ENCODE measurements around the gene STUB1. TPM values are rescaled to one million over a fixed set of nuclear protein-coding genes. Genes with fewer than 3 reads are reported as not detected.

Gene STUB1
- total RNA-seq, 1 experiment from 2014 or later, result 145 TPM

GRCh38 chr16:660459-661183, 19.6 kb upstream of the STUB1 start:
- peak; percentile 82 for DNase-seq (ENCODE audit: low spot score)
- in situ Hi-C loops (cut with HindIII; ENCODE audit: low sequenced_read_pairs), result no loop called here

DNA sequence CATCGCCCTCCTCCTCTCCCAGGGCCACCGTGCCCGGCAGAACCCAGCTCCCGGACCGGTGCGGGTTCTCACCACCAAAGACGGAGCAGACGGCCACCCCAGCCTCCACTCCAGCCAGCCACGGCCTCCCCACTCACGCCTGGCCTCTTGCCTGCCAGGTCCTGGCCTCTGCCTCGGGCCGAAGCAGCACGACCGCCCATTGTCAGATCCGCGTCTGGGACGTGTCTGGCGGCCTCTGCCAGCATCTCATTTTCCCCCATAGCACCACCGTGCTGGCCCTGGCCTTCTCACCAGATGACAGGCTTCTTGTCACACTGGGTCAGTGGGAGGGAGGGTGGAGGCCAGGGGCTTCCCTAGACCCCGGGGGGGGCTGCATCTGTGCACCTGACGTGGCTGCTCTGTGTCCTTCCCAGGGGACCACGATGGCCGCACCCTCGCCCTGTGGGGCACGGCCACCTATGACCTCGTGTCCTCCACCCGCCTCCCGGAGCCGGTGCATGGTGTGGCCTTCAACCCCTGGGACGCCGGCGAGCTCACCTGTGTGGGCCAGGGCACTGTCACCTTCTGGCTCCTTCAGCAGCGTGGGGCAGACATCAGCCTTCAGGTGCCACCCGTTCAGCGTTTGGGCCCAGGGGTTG, 18.9 kb upstream of the STUB1 start:
- in situ Hi-C loops (cut with HindIII; ENCODE audit: low sequenced_read_pairs), result no loop called here
- DNase-seq (ENCODE audit: low spot score), result no peak

DNA sequence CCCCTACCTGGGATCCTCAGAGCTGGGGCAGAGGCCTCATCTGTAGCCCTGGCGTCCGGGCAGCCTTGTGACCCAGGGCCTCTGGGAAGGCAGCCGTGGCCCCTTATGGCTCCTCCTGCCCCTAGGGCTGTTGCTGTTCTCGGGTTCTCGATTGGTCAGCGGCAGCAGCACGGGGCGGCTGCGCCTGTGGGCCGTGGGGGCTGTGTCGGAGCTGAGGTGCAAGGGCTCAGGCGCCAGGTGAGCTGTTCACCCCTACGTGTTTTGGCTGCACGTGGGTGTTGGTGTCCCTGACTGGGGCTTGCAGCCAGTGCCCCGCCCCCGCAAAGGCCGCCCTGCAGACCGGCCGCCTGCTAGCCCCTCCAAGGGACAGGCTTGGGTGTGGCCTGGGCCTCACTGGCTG, 18.1 kb upstream of the STUB1 start:
- in situ Hi-C loops (cut with HindIII; ENCODE audit: low sequenced_read_pairs), result no loop called here

DNA sequence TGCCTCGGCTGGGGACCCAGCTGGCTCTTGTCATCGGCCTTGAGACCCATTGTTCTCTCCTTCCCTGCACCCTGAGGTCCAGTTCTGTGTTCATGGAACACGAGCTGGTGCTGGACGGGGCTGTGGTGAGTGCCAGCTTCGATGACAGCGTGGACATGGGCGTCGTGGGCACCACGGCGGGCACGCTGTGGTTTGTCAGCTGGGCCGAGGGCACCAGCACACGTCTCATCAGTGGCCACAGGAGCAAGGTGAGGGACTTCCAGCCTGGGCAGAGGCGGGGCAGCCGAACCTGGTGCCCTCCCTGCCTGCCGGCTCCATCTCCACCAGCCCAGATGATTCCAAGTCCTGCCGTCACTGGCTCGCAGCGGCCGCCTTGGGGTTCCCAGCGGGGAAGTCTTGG, 17.6 kb upstream of the STUB1 start:
- in situ Hi-C loops (cut with HindIII; ENCODE audit: low sequenced_read_pairs), result no loop called here
- no peak for DNase-seq (ENCODE audit: low spot score)

More for the DNA sequence above, 18.1 kb upstream of the STUB1 start:
- no peak for DNase-seq (ENCODE audit: low spot score)

DNA sequence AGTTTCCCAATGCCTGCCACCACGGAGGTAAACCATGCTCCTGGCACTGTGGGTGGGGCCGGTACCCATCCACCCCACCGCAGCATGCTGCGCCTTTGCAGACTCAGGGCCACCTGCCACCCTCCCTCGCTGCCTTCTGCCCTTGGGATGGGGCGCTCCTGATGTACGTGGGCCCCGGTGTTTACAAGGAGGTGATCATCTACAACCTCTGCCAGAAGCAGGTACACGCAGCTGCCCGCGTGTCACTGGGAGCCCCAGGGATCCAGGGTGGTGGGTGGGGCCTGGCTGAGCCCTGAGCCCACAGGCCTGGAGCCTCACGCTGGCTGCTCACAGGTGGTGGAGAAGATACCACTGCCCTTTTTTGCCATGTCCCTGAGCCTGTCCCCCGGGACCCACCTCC, 13.6 kb upstream of the STUB1 start:
- no peak for DNase-seq (ENCODE audit: low spot score)
- in situ Hi-C loops (cut with HindIII; ENCODE audit: low sequenced_read_pairs), result no loop called here

GRCh38 chr16:667113-667779, 13.0 kb upstream of the STUB1 start:
- in situ Hi-C loops (cut with HindIII; ENCODE audit: low sequenced_read_pairs), result no loop called here
- no peak for DNase-seq (ENCODE audit: low spot score)

GRCh38 chr16:667780-668518, 12.3 kb upstream of the STUB1 start, which contains the start of gene RHOT2:
RHOT2 (plus strand) TSS chr16:668132; CDS start chr16:668200, 68 bp downstream.
- peak; percentile 92 for DNase-seq (ENCODE audit: low spot score)
- in situ Hi-C loops (cut with HindIII; ENCODE audit: low sequenced_read_pairs), result no loop called here

- in situ Hi-C loops (cut with HindIII; ENCODE audit: low sequenced_read_pairs), result no loop called here
- DNase-seq (ENCODE audit: low spot score), result no peak
Observed at GRCh38 chr16:668519-669171, 11.6 kb upstream of the STUB1 start.

DNA sequence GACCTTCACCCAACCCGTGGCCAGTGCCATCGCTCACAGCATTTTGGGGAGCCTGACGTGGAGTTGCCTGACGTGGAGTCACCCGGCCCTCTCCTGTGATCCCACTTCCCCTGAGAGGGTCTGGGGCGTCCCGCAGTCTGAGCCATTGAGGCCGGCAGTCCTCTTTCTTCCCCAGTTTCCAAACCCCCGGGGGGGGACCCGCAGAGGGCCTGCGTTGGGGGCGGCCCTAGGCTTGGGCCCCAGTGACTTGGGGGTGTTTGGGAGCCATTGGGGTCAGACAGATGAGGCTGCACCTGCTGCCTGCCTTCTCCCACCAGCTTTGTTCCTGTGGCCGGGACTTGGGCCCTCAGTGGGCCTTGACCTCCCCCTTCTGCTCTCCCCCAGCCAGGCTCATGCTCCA, 10.5 kb upstream of the STUB1 start:
- in situ Hi-C loops (cut with HindIII; ENCODE audit: low sequenced_read_pairs), result no loop called here
- DNase-seq (ENCODE audit: low spot score), result no peak

- in situ Hi-C loops (cut with HindIII; ENCODE audit: low sequenced_read_pairs), result no loop called here
- DNase-seq (ENCODE audit: low spot score), result no peak
Observed at GRCh38 chr16:670485-671352, 9.5 kb upstream of the STUB1 start.

DNA sequence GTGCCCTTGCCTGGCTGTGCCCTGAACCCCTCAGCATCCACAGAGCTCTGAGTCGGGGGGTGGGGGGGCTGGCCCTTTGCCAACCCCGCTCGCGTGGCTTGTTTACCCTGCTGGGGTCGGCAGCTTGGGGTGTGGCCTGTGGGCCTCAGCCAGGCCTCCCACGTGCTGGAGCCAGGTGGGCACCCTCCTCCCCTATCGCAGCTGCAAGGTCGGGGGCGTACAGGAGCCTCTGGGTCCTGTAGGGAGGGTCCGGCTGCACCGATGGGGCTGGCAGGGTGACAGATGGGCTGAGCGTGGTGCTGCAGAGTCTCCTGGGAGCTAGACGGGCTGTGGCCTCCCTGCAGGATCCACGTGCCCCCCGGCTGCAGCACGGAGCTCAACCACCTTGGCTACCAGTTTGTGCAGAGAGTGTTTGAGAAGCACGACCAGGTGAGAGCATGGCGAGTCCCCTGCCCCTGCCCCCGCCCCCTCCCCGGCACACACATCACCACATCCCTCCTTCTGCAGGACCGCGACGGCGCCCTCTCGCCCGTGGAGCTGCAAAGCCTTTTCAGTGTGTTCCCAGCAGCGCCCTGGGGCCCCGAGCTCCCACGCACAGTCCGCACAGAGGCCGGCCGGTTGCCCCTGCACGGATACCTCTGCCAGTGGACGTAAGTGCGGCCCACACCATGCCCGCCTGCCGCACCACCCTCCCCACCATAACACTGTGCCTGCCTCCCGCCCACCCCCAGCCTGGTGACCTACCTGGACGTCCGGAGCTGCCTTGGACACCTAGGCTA, 8.7 kb upstream of the STUB1 start:
- in situ Hi-C loops (cut with HindIII; ENCODE audit: low sequenced_read_pairs), result no loop called here

DNA sequence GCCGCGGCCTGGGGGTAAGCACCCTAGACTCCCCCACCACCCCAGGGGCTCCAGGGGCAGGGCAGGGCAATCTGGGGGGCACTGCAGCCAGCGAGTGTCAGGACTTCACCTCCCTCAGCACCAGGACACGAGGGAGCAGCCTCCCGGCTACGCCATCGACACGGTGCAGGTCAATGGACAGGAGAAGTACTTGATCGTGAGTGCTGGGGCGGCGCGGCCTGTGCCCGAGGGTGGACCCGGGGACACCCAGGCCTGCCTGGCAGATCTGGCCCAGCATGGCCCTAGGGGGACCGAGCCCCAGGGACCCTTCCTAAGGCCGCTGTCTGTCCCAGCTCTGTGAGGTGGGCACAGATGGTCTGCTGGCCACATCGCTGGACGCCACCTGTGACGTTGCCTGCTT, 7.8 kb upstream of the STUB1 start:
- no peak for DNase-seq (ENCODE audit: low spot score)
- in situ Hi-C loops (cut with HindIII; ENCODE audit: low sequenced_read_pairs), result no loop called here

More for the DNA sequence above, 8.7 kb upstream of the STUB1 start:
- no peak for DNase-seq (ENCODE audit: low spot score)

GRCh38 chr16:672851-673250, 7.4 kb upstream of the STUB1 start:
- no peak for DNase-seq (ENCODE audit: low spot score)
- in situ Hi-C loops (cut with HindIII; ENCODE audit: low sequenced_read_pairs), result no loop called here

- in situ Hi-C loops (cut with HindIII; ENCODE audit: low sequenced_read_pairs), result no loop called here
- DNase-seq (ENCODE audit: low spot score), result no peak
Observed at GRCh38 chr16:673399-673991, 6.7 kb upstream of the STUB1 start.

DNA sequence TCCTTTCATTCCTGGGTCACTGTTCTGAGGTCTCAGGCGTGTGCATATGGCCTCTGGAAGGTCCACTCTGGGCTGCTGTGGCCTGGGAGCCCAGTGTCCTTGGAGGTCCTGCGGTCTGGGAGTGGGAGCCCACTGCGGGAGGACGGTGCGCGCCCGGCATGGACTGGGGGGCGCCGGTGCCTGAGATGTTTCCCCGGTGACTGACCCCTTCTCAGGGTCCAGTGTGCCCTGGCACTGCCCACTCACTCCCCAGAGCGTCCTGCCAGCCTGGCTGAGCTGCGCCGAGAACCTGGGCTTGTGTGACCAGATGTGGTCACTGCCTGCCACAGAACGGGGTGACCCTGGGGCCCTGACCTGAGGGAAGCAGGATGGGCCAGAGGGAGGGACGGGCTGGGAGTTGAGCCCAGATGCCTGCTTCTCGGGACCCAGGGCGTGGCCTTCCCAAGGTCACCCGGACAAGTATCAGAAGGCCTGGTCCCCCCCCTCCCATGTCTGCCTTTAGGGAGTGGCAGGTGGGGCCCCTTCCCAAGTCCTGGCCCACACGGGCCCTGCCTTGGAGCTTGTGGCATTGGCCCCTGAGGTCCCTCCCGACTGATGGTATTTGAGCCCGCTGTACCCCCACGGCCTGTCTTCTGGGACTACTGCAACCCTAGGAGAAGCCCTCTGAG, 5.9 kb upstream of the STUB1 start:
- in situ Hi-C loops (cut with HindIII; ENCODE audit: low sequenced_read_pairs), result no loop called here
- no peak for DNase-seq (ENCODE audit: low spot score)

DNA sequence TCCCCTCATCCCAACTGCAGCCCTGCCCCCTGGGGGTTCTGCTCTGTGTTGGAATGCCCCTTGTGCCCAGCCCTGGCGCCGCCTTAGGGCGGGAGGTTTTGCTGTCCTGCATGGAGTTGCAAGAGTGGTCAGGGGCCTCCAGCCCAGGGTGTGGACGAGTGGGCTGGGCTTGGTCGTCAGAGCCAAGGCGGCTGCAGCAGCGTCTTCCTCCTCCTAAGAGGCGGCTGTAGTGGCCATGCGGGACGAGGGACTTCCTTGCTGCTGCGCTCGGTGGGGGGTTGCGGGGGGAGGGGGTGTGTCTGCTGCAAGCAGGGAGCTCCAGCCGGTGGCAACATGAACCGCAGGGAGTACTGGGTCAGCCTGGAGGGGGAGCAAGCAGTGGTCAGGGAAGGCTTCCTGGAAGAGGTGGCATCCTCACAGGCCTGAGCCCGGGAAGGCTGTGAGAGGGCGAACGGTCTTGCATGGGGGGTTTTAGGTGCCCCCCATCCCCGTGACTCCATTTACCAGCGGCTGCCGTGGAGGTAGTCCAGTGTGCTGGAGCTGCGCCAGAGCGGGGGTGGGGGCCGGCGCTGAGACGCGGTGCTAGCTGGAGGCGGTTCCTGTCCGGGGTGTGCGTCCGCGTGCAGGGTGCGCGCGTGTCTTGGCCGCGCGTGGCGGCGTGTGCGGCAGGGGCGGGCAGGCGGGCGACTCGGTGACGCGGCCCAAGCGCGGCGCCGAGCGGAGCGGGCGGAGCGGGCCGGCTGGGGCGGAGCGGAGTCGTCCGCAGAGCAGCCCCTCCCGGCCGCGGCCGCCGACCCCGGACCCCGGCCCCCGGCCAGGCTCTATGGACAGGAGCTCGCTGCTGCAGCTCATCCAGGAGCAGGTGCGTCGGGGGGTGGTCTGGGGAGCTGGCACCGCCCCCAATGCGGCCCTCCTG, 5.0 kb upstream of the STUB1 start, which contains the start of gene RHBDL1:
RHBDL1 (plus strand) TSS at position 704 of the 916 bp plus-strand sequence; CDS start at position 824, 120 bp downstream.
- in situ Hi-C loops (cut with HindIII; ENCODE audit: low sequenced_read_pairs), result no loop called here
- peak; percentile 37 for DNase-seq (ENCODE audit: low spot score)
